Naive thymus-derived CD4-positive, alpha-beta T cell (primary cell): Measurements from ENCODE around the gene TRMT11. TPM values are rescaled to one million over a fixed set of nuclear protein-coding genes. Genes with fewer than 3 reads are reported as not detected.

Experiments used
- ATAC-seq: fragments of 150-1000 bp; cut with Tn5 transposase; 2 replicates; pipeline ENCODE4 v1.10.0; 2021; ENCODE audit warnings: mild to moderate bottlenecking, moderate library complexity
- CTCF ChIA-PET: fragments of 350-600 bp; sonication (Branson Sonifier 250); formaldehyde crosslinking; loops from one replicate; lab custom pipeline; 2021; ENCODE audit warnings: antibody characterized with exemption; lab: Charles Lee
- POLR2A ChIA-PET: fragments of 350-600 bp; sonication (Branson Sonifier 250); formaldehyde crosslinking; loops from one replicate; lab custom pipeline; 2021; ENCODE audit warnings: antibody characterized with exemption, inconsistent platforms; lab: Charles Lee
- DNase-seq, 9 donors: peaks; one replicate each; pipeline versions ENCODE4 v3.0.0 to v3.0.0-alpha.2; 2020 to 2022; ENCODE audit warnings: mixed read lengths in 1 of 9
- H3K27ac ChIP-seq: one replicate; pipeline ENCODE4 v1.7.0; 2013; ENCODE audit warnings: mild to moderate bottlenecking, low read depth, low read length, moderate library complexity
- H3K27me3 ChIP-seq, 2 donors: one replicate each; pipeline ENCODE4 v1.7.0; 2013; ENCODE audit warnings: low read length in 2 of 2, mild to moderate bottlenecking in 2 of 2, moderate library complexity in 2 of 2; ENCODE audit not compliant: control insufficient read depth in 2 of 2, insufficient read depth in 2 of 2
- H3K36me3 ChIP-seq, 3 experiments: 1 replicate in 2 of 3; 2 replicates in 1 of 3; pipeline ENCODE4 v1.7.0; 2013; ENCODE audit warnings: low read length in 3 of 3, mild to moderate bottlenecking in 3 of 3, moderate library complexity in 1 of 3; ENCODE audit not compliant: insufficient read depth in 3 of 3, control insufficient read depth in 2 of 3
- H3K4me1 ChIP-seq, 2 donors: one replicate each; pipeline ENCODE4 v1.7.0; 2013; ENCODE audit warnings: low read length in 2 of 2, mild to moderate bottlenecking in 2 of 2, moderate library complexity in 1 of 2; ENCODE audit not compliant: control insufficient read depth in 2 of 2, insufficient read depth in 2 of 2
- H3K4me3 ChIP-seq: 2 replicates; pipeline ENCODE4 v1.7.0; 2013; ENCODE audit warnings: mild to moderate bottlenecking, low read length
- H3K9me3 ChIP-seq, 3 experiments: 1 replicate in 2 of 3; 2 replicates in 1 of 3; pipeline ENCODE4 v1.7.0; 2013; ENCODE audit warnings: low read length in 3 of 3; ENCODE audit not compliant: control insufficient read depth in 2 of 3
- H3K27ac Mint-ChIP-seq, 9 donors: one replicate each; pipeline ENCODE4 v1.8.0; 2020 to 2022; ENCODE audit warnings: mixed read lengths in 9 of 9, mild to moderate bottlenecking in 8 of 9, moderate library complexity in 5 of 9, inconsistent platforms in 2 of 9
- H3K27me3 Mint-ChIP-seq, 5 donors: one replicate each; pipeline ENCODE4 v1.8.0; 2021 to 2022; ENCODE audit warnings: mixed read lengths in 5 of 5, mild to moderate bottlenecking in 1 of 5
- H3K36me3 Mint-ChIP-seq, 5 donors: one replicate each; pipeline ENCODE4 v1.8.0; 2020 to 2022; ENCODE audit warnings: mixed read lengths in 5 of 5, mild to moderate bottlenecking in 3 of 5, inconsistent platforms in 1 of 5
- H3K4me1 Mint-ChIP-seq, 7 donors: one replicate each; pipeline ENCODE4 v1.8.0; 2020 to 2022; ENCODE audit warnings: mixed read lengths in 7 of 7, mild to moderate bottlenecking in 3 of 7, inconsistent platforms in 1 of 7
- H3K4me3 Mint-ChIP-seq, 10 donors: one replicate each; pipeline ENCODE4 v1.8.0; 2020 to 2022; ENCODE audit warnings: mild to moderate bottlenecking in 10 of 10, mixed read lengths in 10 of 10, moderate library complexity in 6 of 10, inconsistent platforms in 2 of 10
- H3K9me3 Mint-ChIP-seq, 11 donors: one replicate each; pipeline ENCODE4 v1.8.0; 2020 to 2022; ENCODE audit warnings: mixed read lengths in 11 of 11, mild to moderate bottlenecking in 4 of 11, inconsistent platforms in 1 of 11, moderate library complexity in 1 of 11
- intact Hi-C, 2 donors: fragments of 100-400 bp; cut with micrococcal nuclease; formaldehyde crosslinking; loops; one replicate each; pipeline ENCODE4 v1.15.1; 2023
- polyA plus RNA-seq, 2 donors: library from polyadenylated mRNA; unstranded; fragments of 300-500 nt; fragmentation: Illumina TruSeq; gene quantifications; one replicate each; pipeline ENCODE4 v1.2.3, GENCODE V29; 2021
- total RNA-seq, 6 experiments: library from RNA in 5 of 6; stranded (reverse) in 5 of 6; gene quantifications; 1 replicate in 5 of 6; 2 replicates in 1 of 6; pipeline ENCODE4 v1.2.3 and lab custom pipeline; 2021 to 2026

Gene TRMT11
- total and polyA plus RNA-seq, 7 experiments from 2014 or later = 12.4 to 34.1 (median 17.0) TPM

- Histone ChIP-seq H3K27me3 (no peaks in the 10 kb centered on the region), H3K4me1 (no peaks in the 10 kb centered on the region), H3K36me3 (no peaks in the 10 kb centered on the region), H3K4me3 (no peak overlapping the region), H3K27ac (no peak overlapping the region), H3K9me3 (no peaks in the 10 kb centered on the region)
- intact Hi-C loops = no loop called here
- H3K36me3 Mint-ChIP-seq = peaks cover 0 to 67% (median 31%) of the 10 kb centered on the region in 5 donors
- H3K27ac Mint-ChIP-seq = no peak overlapping the region
- H3K27me3 Mint-ChIP-seq = no peaks in the 10 kb centered on the region
- no peaks in the 10 kb centered on the region for H3K4me1 Mint-ChIP-seq
- CTCF ChIA-PET = no interaction called here
- no peak overlapping the region for H3K4me3 Mint-ChIP-seq
- ATAC-seq (no peak), DNase-seq (no peak)
- H3K9me3 Mint-ChIP-seq = peaks cover 0 to 12% (median 0%) of the 10 kb centered on the region in 11 donors
- POLR2A ChIA-PET = no interaction called here
Measured at GRCh38 chr6:126066053-126067048, 80.0 kb downstream of the TRMT11 start.

GRCh38 chr6:126067073-126067472 is 80.7 kb downstream of the TRMT11 start:
- H3K4me1 Mint-ChIP-seq = no peaks in the 10 kb centered on the region
- no peak for DNase-seq
- Histone ChIP-seq H3K9me3 (no peaks in the 10 kb centered on the region), H3K27me3 (no peaks in the 10 kb centered on the region), H3K4me3 (no peak overlapping the region), H3K4me1 (no peaks in the 10 kb centered on the region), H3K27ac (no peak overlapping the region), H3K36me3 (no peaks in the 10 kb centered on the region)
- H3K36me3 Mint-ChIP-seq = peaks cover 0 to 63% (median 38%) of the 10 kb centered on the region in 5 donors
- ATAC-seq = no peak
- CTCF ChIA-PET = no interaction called here
- H3K27me3 Mint-ChIP-seq = no peaks in the 10 kb centered on the region
- H3K27ac Mint-ChIP-seq = no peak overlapping the region
- no peak overlapping the region for H3K4me3 Mint-ChIP-seq
- POLR2A ChIA-PET = interaction anchor here (0.6 kb wide), 1 partner anchor 93 kb away, joined by 3 read pairs; no protein-coding TSS in a partner anchor
- H3K9me3 Mint-ChIP-seq = peaks cover 0 to 12% (median 0%) of the 10 kb centered on the region in 11 donors
- intact Hi-C loops = no loop called here

- H3K36me3 ChIP-seq = no peaks in the 10 kb centered on the region
- no peaks in the 10 kb centered on the region for H3K9me3 ChIP-seq
- H3K27ac Mint-ChIP-seq = no peak overlapping the region
- intact Hi-C loops = no loop called here
- peaks cover 0 to 12% (median 0%) of the 10 kb centered on the region in 11 donors for H3K9me3 Mint-ChIP-seq
- H3K4me1 Mint-ChIP-seq = no peaks in the 10 kb centered on the region
- ChIA-PET POLR2A (no interaction called here), CTCF (no interaction called here)
- no peak overlapping the region for H3K4me3 ChIP-seq
- H3K4me1 ChIP-seq = no peaks in the 10 kb centered on the region
- no peak overlapping the region for H3K4me3 Mint-ChIP-seq
- no peak overlapping the region for H3K27ac ChIP-seq
- ATAC-seq (no peak), DNase-seq (no peak)
- no peaks in the 10 kb centered on the region for H3K27me3 Mint-ChIP-seq
- peaks cover 0 to 57% (median 29%) of the 10 kb centered on the region in 5 donors for H3K36me3 Mint-ChIP-seq
- H3K27me3 ChIP-seq = no peaks in the 10 kb centered on the region
Measured at GRCh38 chr6:126069449-126069848, 83.1 kb downstream of the TRMT11 start.

- no peak for ATAC-seq
Measured at GRCh38 chr6:126071000-126071647, 84.8 kb downstream of the TRMT11 start.

GRCh38 chr6:126072172-126072571 is 85.8 kb downstream of the TRMT11 start:
- Histone ChIP-seq H3K27me3 (no peaks in the 10 kb centered on the region), H3K9me3 (no peaks in the 10 kb centered on the region), H3K27ac (no peak overlapping the region), H3K4me1 (no peaks in the 10 kb centered on the region), H3K4me3 (no peak overlapping the region), H3K36me3 (no peaks in the 10 kb centered on the region)
- no peak overlapping the region for H3K4me3 Mint-ChIP-seq
- DNase-seq (no peak), ATAC-seq (no peak)
- CTCF ChIA-PET = interaction anchor here (0.7 to 1.3 kb wide), 2 partner anchors 20 to 749 kb away, joined by 3 to 4 read pairs; no protein-coding TSS in a partner anchor
- POLR2A ChIA-PET = no interaction called here
- no peaks in the 10 kb centered on the region for H3K4me1 Mint-ChIP-seq
- H3K9me3 Mint-ChIP-seq = peaks cover 0 to 7% (median 0%) of the 10 kb centered on the region in 11 donors
- no peaks in the 10 kb centered on the region for H3K27me3 Mint-ChIP-seq
- intact Hi-C loops = no loop called here
- H3K36me3 Mint-ChIP-seq = peaks cover 0 to 46% (median 30%) of the 10 kb centered on the region in 5 donors
- H3K27ac Mint-ChIP-seq = no peak overlapping the region

More at GRCh38 chr6:126071000-126071647, 84.8 kb downstream of the TRMT11 start:
- no peak overlapping the region for H3K4me3 Mint-ChIP-seq
- Histone ChIP-seq H3K4me1 (no peaks in the 10 kb centered on the region), H3K27ac (no peak overlapping the region), H3K27me3 (no peaks in the 10 kb centered on the region), H3K9me3 (no peaks in the 10 kb centered on the region), H3K36me3 (no peaks in the 10 kb centered on the region), H3K4me3 (no peak overlapping the region)
- DNase-seq = no peak
- H3K36me3 Mint-ChIP-seq = peaks cover 0 to 46% (median 24%) of the 10 kb centered on the region in 5 donors
- intact Hi-C loops = no loop called here
- H3K27ac Mint-ChIP-seq = no peak overlapping the region
- CTCF ChIA-PET = interaction anchor here (0.7 to 1.3 kb wide), 2 partner anchors 19 to 748 kb away, joined by 3 to 4 read pairs; no protein-coding TSS in a partner anchor
- peaks cover 0 to 7% (median 0%) of the 10 kb centered on the region in 11 donors for H3K9me3 Mint-ChIP-seq
- H3K27me3 Mint-ChIP-seq = no peaks in the 10 kb centered on the region
- no peaks in the 10 kb centered on the region for H3K4me1 Mint-ChIP-seq
- POLR2A ChIA-PET = no interaction called here

GRCh38 chr6:126072834-126073233 is 86.5 kb downstream of the TRMT11 start:
- intact Hi-C loops = no loop called here
- H3K4me3 ChIP-seq = no peak overlapping the region
- no peaks in the 10 kb centered on the region for H3K4me1 ChIP-seq
- ChIA-PET CTCF (no interaction called here), POLR2A (no interaction called here)
- Mint-ChIP-seq H3K27me3 (no peaks in the 10 kb centered on the region), H3K9me3 (peaks cover 0 to 7% (median 0%) of the 10 kb centered on the region in 11 donors), H3K4me1 (no peaks in the 10 kb centered on the region), H3K36me3 (peaks cover 0 to 53% (median 33%) of the 10 kb centered on the region in 5 donors), H3K4me3 (no peak overlapping the region), H3K27ac (no peak overlapping the region)
- ATAC-seq (no peak), DNase-seq (no peak)
- no peak overlapping the region for H3K27ac ChIP-seq
- no peaks in the 10 kb centered on the region for H3K27me3 ChIP-seq
- H3K36me3 ChIP-seq = no peaks in the 10 kb centered on the region
- H3K9me3 ChIP-seq = no peaks in the 10 kb centered on the region
